Tibial nerve (tissue), 4 donors: ENCODE results near the gene TSC22D1.

Experiments used
- CTCF ChIP-seq, 5 experiments: fragments of 200-600 bp in 3 of 5; fragments of 450-650 bp in 2 of 5; sonication (generic) in 3 of 5; IDR thresholded peaks; one replicate each; pipeline ENCODE4 v1.5.1; 2016 to 2019; ENCODE audit warnings: antibody characterized with exemption in 5 of 5, mild to moderate bottlenecking in 3 of 5, moderate library complexity in 2 of 5
- EP300 ChIP-seq, 2 donors: sonication (generic); formaldehyde crosslinking; IDR thresholded peaks; one replicate each; pipeline ENCODE4 v1.6.1; 2017; ENCODE audit warnings: antibody characterized with exemption in 2 of 2, mild to moderate bottlenecking in 1 of 2
- POLR2A ChIP-seq, 2 donors: fragments of 450-650 bp; IDR thresholded peaks; one replicate each; pipeline ENCODE4 v1.6.1; 2017; ENCODE audit warnings: antibody characterized with exemption in 2 of 2, mild to moderate bottlenecking in 2 of 2, moderate library complexity in 2 of 2

GRCh38 chr13:44417876-44418275 lies 158.3 kb downstream of the TSC22D1 start:
- no peak for TF ChIP-seq CTCF (IDR thresholded peaks at IDR 0.05)
- TF ChIP-seq EP300 (IDR thresholded peaks at IDR 0.05), result no peak
- TF ChIP-seq POLR2A (IDR thresholded peaks at IDR 0.05), result no peak
